HL-60/S4 treated with retinoic acid at 250 ng/mL for 4 days and 3 days (cell line): ENCODE measurements around the gene ZBTB7C.

Experiments
- in situ Hi-C: fragments of 300-500 bp; cut with MboI; formaldehyde crosslinking; loops from 2 replicates; pipeline ENCODE4 v1.7.0; 2022; ENCODE audit warnings: low sequenced_read_pairs

ZBTB7C gene

DNA sequence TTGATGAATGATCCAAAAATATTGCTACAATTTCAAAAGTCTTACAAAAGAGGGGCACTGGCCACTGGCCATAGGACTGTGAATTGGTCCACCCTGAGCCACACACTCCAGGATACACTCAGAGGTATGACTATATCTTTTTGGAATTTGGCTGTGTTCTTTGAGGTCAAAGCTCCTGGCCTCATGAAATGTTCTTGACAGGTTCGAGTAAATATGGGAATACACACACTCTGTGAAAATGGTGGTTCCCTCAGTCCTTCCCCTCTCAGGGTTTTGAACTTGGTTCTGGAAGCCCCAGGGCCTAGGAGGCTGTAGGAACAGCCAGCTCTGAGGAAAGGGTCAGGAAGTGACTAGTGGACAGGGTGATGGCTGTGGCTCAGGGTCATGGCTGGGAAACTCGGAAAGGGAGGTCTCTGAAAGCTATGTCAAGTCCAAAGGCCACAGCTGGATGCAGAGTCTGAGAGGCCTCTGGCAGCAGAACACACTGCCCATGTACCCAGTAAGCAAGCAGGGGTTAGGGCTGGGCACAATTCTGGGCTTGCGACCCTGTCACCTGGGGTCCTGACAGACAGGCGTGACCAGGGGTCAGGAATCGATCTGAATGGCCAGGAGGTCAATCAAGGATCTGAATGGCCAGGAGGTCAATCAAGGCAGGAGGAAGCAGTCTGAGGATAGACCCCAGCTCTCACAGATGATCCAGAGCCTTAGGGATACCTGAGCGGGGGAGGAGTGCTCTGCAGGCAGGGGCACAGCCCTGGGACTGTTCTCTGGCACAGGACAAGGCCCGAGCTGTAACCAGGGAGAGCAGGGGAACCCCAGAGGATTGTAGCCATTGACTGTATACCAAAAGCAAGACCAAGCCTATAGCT lies 255.3 kb downstream of the ZBTB7C start:
- in situ Hi-C loops = no loop called here

DNA sequence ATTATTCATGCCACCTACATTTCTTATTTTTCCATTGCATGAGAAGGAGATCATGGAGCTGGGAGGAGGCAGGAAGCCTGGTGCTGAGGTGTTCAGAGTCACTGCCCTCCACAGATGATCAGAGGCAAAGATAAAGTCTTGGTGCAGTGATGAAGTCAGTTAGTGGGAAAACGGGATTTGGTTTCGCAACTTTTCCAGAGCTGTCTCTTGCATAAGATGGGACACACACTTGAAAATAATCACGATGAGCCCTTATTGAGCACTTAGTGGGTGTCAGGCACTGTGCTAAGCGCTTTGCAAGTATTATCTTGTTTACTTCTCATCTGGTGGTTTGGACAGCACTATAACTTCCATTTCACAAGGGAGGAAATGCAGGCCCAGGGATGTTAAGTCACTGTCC lies 256.6 kb downstream of the ZBTB7C start:
- in situ Hi-C loops = no loop called here

DNA sequence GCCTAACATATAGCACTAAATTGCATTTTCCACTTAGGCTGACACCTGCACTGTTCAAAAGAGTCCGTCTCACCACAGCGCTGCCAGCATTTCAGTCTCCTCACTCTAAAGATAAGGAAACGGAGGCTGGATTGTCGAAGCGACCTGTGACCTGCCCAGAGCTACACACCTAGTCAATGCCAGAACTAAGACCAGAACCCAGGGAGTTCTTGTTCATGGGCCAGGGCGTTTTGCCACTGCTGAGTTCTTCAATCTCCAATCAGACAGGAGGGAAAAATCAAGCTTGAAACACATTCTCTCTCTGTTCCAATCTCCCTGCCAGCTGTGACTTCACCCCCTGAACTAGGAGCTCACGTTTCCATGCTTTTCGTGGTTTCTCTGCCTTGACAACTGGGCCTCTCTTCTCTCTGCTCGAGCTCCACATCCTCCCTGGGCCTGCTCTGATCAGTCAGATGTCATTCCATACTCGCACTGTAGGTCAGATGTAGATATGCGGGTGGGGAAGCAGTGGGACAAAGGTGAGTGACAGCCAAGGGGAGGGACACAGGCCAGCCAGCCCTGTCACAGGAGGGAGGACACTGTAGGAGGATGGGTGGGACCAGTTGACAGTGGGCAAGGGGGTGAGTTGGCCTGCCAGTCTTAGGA lies 257.6 kb downstream of the ZBTB7C start:
- in situ Hi-C loops = no loop called here

DNA sequence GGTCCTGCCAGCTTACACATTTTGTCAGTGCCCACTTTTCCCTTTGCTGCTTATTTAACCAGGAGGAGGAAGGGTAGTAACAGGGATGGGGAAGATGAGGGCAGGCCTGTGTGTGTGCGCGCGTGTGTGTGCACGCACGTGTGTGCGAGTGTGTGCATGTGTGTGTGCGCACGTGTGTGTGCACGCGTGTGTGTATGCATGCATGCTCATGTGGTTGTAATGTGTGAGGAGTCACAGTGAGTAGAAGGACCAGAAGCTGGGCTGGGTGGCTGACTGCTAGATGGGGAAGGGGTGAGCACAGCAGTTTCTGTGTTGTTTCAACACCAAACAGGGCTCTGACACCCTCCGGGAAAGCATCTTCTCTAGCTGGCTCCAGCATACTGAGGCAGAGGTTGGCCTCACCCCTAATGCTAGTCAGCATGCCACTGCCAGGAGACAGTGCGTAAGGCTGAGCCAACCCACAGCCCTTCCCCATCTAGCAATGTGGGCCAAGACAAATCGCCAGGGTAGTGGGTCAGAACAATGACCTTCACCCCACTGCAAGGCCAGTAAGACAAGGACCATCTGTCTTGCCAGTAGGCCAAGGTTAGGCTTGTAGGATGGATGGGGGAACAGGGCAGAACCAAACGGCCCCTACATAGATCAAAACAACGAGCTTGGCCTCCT lies 260.0 kb downstream of the ZBTB7C start:
- in situ Hi-C loops = no loop called here

DNA sequence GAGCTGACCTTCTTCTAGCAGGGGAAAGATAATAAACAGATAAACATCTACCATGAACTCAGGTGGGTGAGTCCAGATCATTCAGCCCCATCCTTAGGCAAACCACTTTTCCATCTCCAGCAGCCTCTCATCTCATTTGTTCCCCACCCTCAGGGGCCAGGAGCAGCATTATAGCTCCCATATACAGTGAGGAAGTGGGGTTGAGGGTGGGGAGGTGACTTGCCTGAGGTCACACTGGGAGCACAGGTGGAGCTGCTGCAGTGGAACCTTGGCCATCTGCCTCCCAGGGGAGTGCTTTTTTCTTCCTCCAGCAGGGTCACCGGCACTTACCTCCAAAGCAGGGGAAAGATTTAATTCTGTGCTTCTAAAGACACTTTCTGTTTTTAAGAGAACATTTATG lies 266.2 kb downstream of the ZBTB7C start:
- in situ Hi-C loops = no loop called here

DNA sequence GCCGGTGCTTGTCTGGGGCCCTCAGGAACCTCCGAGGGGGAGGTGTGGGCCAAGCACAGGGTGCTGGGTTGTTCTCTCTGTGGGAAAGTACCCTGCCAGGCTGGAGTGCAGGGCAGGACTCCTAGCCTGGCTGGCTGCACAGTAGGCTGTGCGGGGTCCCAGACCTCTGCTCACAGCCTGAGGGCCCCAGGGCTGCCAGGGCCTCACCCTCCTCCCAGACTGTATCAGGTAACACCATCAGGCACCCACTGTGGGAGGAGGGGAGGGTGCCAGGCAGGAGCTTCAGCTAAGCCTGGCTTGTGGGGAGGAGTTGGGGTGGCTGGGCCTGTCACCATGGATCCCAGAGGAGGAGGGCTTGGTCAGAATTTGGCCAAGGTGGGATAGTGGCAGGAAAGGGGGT lies 266.8 kb downstream of the ZBTB7C start:
- in situ Hi-C loops = no loop called here

DNA sequence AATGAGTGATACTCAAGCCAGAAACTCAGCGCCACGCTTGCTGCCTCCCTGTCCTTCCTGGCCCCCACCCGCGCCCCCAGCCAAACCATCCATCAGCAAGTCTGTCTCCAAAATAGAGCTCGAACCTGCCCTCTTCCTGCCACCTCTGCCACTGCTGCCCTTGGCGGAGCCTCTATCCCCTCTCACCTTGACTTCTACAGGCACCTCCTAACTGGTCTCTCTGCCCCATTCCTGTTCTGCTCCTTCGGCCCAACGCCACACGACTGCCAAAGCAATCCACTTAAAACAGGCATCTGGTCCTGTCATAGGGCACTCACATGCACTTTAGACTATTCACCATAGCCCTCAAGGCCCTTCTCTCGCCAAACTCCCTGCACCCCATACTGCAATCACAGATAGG lies 268.5 kb downstream of the ZBTB7C start:
- in situ Hi-C loops = no loop called here

DNA sequence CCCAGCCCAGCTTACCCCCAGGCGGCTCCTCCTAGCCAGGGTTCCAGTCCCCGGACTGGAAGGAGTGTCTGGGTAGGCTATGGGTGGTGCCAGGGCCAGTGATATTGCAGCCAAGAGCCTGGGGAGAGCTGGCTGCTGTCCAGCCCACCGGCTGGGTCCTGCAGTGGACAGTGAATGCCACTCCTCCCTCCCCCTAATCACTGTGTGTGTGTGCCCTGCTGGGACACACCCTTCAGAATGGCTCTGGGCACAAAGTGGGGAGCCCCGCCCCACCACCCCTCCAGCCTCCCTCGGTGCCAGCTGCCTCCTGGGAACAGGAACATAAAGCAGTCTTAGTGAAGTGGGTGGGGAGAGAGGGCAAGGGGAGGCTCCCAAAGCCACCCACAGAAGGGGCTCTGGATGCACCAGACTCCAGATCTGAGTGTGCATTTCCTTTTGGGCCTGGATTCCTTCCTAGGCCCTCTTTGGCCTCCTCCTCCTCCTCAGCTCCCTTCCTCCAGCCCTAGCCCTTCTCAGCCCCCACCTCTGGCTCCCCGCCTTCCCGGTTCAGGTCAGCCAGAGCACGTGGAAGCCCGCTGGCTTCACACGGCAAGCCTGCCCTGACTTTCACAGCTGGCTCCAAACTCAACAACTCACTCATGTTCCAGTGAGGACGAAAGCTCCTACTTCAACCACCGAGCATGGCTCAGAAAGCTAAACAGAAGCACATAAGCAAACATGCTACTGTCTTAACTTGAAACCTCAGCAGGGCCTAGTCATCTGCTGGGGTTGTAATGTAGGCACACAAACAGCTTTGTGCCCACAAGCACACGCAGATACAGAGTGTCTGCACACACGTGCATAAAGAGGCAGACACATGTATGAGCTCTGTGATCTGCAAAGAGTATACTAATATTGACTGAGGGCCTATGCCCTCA lies 269.5 kb downstream of the ZBTB7C start:
- in situ Hi-C loops = no loop called here

DNA sequence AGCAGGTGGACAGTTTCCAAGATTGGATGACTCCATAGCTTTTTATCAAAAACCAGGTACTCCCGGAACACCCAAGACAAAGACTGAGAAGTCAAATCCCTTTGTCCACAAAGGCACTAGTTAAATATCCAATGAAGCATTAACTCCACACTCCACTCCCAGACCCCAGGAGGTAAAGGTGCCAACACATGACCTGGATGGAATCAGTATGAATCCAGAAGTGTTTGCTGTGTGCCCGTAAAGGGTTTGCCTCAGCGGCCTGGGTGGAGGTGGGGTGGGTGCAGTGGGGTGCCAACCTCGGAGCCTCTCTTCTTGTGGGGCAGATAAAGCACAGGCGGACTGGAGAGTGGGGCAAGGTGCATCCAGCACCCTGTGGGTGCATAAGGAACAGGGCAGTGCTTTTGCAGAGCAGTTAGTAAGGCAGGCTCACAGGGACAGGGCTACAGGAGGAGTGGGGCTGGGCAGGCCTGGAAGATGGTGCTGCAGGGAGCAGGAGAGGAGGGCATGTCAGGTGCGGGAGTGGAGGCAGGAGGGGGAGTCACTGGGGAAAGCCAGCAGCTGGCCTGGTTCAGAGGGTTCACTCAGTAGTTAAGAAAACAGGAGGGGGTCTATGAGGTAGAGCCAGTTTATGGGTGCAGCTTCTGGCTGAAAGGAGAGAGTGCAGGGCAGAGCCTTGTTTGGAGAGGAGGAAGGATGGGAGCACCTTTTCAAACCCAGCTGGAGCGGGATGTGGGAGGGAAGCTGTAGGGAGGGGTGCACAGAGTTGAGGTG lies 270.3 kb downstream of the ZBTB7C start:
- in situ Hi-C loops = no loop called here

DNA sequence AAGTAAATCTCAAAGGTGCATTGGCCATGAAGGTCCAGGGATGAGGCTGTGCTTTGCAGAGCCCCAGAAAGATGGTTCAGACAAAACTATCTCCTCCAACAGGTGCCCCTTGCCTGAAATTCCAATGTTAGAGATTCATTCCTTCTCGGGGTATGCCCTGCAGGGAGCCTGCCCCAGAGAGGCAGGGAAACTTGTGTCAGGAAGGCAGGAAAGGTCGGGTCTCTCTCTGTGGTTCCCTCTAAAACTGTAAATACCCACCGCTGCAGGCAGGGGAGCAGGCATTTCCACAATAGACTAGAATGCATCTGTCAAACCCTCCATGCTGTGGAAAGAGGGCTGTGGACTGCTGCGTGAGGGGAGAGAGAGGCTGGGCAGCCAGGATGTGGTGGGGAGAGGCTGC lies 271.0 kb downstream of the ZBTB7C start:
- in situ Hi-C loops = no loop called here

DNA sequence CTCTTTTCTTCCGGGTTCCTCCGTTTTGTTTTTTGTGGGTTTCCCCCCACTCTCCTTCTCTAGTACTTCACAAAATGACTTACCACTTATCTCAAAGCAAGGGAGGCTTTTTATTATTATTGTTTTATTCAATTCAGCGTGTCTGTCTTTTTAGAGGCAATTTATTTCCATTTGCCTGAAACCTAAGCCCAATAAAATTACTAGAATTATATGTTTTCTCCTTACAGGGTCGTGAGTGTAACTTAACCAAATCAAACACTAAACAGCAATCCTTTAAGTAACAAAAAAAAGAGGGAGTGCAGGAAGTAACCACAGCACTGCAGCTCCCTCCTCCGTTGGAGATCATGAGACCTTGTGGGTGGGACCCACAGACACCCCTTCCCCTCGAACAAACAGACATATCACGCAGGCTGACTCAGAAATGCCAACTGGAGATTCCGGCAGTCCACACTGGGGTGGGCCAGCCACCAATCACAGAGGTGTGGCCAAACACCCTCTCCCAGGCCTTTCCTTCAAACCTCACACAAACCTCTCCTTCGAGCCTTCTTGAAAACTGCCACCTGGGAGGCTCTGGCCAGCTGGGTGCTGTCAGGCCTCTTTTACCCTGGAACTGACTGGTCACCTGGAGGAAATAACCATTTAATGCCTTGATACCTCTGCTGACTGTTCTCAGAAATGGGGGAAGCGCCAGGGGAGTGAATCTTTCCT lies 271.7 kb downstream of the ZBTB7C start:
- in situ Hi-C loops = no loop called here

DNA sequence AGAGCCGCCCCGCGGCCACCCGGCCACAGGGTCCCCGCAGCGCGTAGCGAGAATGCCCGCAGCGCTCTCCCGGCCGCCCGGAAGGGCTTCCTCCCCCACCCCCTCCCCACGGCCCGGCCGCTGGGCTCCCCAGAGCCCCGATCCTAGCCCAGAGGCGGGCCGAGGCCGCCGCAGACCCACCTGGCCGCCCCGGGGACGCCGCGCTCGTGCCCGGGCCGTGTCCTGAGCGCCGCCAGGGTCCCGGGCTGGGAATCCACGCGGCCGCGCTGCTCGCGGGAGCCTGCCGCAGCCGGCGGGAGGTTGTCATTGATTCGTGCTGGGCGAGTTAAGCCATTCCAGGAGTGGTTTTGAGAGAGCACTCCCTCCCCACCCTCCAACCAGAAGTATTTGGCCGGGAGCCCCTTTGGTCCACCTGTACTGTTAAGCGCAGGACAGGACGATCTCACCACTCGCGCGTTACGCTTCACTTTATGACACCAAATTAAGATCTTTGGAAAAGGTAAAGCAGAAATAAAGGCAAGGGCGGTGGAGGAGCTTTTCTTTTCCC lies 272.3 kb downstream of the ZBTB7C start:
- in situ Hi-C loops = no loop called here

DNA sequence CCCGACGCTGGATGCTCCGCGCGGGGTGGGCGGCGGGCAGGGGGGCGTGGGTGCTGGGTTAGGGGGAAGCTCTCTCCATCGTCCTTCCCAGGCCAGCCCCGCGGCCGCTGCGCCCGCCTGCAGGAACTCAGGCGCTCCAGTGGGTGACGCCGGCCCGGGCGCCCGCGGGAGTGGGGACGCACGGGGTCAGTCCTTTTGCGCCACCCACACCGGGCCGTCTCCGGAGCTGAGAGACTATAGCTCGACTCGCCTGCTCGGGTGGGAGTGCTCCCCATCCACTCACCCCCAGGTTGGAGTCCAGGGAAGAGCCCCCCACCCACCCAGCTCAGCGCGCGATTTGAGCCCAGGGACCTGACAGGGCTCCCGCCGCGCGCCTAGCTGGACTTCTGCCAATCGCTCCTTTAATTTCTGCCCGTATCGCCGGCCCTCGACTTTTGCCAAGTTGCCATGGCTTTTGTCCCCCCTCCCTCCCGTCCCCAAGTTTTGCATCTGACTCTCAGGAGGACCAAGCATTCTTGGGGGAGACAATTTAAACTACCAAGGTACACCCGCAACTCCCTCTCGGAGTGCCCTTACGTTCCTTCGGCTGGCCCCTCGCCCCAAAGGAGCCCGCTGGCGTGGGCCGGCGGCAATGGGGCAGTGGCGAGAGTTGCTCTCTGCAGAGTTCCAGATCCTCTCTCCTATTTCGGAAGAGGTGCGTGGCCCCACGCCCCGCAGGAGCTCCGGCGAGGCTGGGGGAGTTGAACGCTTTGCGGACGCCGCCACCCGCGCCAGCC lies 272.9 kb downstream of the ZBTB7C start:
- in situ Hi-C loops = no loop called here

DNA sequence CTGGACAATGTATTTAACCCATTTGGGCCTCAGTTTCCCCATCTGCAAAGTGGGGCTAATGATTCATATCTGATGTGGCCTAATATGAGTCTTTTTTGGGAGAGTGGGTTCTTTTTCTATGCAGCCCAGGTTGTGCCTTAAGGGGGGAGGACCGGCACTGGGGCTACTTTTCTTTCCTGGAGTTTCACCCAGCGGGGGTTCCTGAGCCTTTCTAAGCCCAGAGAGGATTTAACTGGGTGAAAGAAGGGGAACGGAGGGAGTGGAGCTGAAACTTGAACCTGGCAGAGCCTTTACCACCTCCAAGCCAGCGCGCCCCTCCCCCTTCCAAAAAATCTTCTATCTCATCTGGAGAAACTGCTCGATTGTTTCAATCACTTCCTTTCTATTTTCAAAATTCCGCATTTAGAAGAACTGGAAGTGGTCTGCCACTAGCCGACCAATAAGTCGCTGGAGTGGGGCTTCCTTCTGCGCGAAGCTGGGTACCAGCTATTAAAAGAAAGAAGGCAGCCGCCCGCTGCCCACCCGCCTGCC lies 273.7 kb downstream of the ZBTB7C start:
- in situ Hi-C loops = no loop called here

DNA sequence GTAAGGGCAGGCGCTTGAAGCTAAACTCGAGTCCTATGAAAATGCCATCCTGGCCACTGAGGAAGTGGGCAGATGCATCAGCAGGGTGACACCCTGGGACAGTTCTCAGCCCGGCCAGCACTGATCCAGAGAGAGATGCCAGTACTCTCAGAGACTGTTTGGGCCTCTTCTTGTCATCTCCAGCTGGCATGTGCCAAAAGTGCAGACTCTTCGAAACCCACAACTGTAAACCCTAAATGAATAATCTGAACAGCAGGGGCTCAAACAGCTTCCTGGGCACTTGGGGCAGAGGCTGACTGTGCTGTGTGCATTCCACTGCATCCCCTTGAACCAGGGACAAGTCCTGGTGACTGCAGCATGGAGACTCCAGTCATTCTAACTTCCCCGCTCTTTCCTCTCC lies 274.6 kb downstream of the ZBTB7C start:
- in situ Hi-C loops = no loop called here

DNA sequence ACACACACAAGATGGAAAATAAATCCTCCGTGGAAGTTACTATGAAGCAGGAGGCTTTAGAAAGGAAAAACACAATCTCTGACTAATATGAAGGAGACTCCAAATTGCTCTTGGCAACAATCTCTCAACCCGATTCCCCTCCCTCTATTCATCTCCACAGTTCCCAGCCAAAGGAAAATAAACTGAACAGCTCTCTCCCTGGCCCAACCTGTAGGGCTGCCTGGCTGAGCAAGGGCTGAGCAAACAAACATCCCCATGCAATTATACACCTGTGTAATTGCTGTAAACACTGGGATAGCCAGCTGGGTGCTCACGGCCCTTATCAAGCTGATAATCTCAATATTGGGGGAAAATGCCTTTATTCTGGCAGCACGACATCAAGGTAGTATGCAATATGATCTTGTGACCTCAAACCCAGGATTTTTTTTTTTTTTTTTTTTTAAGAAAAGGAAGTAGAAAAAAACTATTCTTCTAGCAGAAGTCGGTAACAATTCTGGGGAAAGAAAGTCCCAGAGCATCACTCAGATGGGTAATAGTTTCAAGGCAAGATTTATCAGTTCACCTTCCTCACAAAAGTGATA lies 275.4 kb downstream of the ZBTB7C start:
- in situ Hi-C loops = no loop called here

DNA sequence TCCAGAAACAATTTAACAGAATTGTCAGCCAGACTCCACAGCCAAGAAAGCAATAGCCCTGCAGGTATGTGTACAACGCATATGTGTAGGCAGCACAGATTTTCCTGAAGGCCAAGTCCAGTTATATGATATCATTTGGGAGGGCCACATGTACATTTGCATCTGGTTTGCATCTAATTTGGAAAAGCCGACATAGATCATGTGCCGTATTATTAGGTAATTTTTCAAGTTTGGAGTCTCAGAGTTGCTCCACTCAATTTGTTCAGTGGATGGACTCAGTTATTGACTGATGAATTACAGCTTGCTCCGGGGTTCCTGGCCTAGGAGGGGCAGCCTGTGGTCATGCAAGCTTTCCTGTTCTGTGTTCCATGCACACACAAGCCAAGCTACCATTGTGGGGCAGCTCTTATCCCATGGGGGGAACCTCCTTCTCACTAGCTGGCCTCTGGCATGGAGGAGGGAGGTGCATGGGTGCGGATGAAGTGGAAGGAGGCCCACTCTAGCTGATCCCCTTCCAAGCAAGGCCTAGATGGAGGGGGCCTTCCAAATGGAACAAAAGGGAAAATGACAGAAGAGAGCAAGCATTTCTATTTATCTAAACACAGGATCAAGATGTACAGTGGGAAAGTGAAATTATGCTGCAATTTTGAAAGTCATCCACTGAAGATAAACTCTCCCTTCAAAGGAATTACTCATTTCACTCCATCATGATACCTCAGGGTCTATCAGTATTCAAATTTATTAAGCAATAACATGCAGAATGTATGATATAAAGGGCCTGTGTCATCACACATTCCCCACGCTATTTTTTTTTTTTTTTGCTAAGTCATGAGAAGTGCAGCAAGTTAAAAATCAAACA lies 276.2 kb downstream of the ZBTB7C start:
- in situ Hi-C loops = no loop called here
